ENCODE measurements around the gene MRPS18B. TPM values are rescaled to one million over a fixed set of nuclear protein-coding genes. Genes with fewer than 3 reads are reported as not detected.
A peak's percentile ranks its signal among the peaks of the same experiment; 100 is the strongest.

The MRPS18B gene
- total RNA-seq, 6 experiments from 2014 or later = 50.7 to 63.4 (median 56.1) TPM

DNA sequence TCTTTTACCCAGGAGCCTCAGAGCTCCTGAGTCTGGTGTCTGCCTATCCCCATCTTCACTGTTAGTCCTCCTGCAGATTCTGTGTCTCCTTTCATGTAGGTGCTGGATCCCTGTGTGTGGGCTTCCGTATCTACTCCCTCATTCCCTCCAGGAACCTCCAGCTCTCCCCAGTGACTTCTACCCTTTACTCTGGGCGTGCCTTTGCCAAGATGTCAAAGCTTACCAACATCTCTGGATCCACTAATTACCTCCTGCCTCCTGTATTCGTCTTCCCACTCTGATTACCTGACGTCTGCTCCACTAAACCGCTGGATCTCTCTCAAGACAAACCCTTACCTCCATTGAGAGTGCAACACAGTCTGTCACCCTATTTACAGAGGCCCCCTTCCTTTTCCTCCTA, 27.1 kb downstream of the MRPS18B start:
- Mint-ChIP-seq H3K27ac (no peak overlapping the region), H3K27me3 (ENCODE audit: insufficient read depth) (no peaks in the 10 kb centered on the region; the same call in 1 of the 2 replicates), H3K9me3 (no peaks in the 10 kb centered on the region), H3K36me3 (ENCODE audit: low read depth) (peaks cover 7% of the 10 kb centered on the region), H3K4me1 (ENCODE audit: low read depth) (peaks cover 20% of the 10 kb centered on the region), H3K4me3 (no peak overlapping the region)
- DNase-seq = no peak
- TF ChIP-seq CTCF (IDR thresholded peaks at IDR 0.05) = no peak

DNA sequence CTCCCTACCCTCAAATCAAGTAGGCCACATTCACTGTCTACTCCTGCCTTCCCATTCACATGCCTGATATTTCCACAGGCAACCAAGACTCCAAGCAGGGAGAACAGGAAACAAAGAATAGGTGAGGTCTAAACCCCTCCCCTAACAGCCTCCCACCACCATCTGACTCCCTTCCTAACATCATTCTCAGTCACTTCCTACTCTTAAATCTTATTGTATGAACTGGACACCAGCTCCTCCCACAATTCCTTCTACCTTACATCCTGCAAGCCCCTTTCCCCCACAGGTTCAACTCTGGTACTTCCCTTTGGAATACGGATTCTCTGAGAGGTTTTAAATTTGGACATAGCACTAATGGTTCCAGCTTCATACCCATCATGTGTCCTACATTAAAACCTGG, 28.3 kb downstream of the MRPS18B start:
- H3K27ac Mint-ChIP-seq = no peak overlapping the region; the same call in 1 of the 2 replicates
- H3K4me3 Mint-ChIP-seq = peak overlapping the region; percentile 90
- H3K36me3 Mint-ChIP-seq (ENCODE audit: low read depth) = peaks cover 10% of the 10 kb centered on the region
- no peaks in the 10 kb centered on the region for H3K9me3 Mint-ChIP-seq
- TF ChIP-seq CTCF (IDR thresholded peaks at IDR 0.05) = no peak
- H3K27me3 Mint-ChIP-seq (ENCODE audit: insufficient read depth) = no peaks in the 10 kb centered on the region
- no peak for DNase-seq
- H3K4me1 Mint-ChIP-seq (ENCODE audit: low read depth) = peaks cover 20% of the 10 kb centered on the region

DNA sequence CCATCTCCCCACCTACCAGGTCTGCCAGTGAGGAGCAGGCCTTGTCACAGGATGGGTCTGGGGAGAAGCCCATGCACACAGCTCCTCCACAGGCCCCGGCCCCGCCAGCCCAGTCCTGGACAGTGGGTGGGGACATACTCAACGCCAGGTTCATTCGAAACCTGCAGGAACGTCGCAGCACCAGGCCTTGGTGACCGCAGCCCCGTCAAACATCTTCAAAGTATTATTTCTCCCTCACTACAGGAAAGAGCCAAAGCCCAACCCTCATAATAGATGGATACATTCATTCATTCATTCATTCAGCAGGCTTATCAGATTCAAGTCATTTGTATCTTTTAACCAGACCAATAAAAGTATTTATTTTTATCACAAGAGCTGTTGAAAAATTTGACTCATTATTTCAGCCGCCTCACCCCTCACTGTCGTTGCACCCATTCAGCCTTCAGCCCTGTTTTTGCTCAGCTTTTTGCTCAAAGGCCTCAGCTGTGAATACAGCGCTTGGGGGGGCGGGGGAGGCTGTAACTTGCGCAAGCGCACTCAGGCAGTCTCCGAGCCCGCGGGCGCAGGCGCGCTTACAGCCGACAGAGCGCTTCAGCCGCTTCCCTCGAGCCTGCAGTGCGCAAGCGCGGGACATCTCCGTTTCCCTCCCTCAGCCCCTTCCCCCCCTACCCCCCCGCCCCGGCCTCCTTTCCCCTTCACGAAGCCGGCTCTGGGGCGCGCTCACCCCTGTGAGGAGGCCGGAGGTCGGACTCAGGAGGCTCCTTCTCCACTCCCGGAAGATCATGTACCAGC, 29.0 kb downstream of the MRPS18B start, which contains the start of gene C6orf136:
Gene C6orf136, plus strand, starts transcription at position 684 of the 792 bp plus-strand sequence. Its CDS starts 99 bp downstream, at position 783.
- Mint-ChIP-seq H3K4me1 (ENCODE audit: low read depth) (peaks cover 20% of the 10 kb centered on the region), H3K4me3 (peak within 1 kb of the TSS; percentile 90)

DNA sequence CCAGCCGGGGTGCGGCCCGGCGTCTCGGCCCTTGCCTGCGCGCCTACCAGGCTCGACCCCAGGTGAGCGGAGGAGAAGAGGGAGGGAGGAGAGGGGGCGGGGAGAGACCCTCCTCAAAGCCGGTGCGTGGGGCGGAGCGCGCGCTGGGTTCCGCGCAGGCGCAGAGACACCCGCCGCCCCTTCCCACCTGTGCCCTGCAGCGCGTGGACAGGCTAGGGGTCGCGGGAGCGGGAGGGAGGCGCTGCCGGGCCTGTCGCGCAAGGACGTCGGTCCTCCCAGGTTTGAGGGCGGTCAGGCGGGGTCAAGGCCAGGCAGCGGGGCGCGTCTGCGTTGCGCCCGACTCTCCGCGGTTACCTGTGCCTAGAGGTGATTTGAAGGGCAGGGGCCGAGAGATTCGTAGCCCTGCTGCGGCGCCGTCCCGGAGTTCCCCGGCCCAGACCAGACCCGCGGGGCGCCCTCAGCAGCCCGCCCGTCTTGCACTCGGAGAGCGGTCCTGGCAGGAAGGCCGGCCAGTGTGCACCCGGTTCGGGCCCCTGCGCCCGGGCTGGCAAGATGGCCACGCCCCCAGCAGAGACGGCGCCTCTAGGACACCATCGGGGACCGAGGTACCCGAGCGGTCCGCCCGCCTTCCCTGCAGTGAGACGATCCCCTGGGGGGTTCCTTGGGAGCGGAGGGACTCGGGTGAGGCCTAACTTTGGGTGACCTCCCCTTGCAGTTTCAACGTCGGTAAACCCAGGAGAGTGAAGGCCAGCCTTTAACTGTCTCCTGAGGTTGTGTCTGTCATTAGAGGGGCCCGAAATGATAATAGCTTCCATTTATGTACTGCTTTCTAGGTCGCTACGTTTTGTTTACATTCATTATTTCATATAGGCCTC, 29.8 kb downstream of the MRPS18B start:
- Mint-ChIP-seq H3K9me3 (no peaks in the 10 kb centered on the region), H3K27ac (peak overlapping the region; percentile 70), H3K36me3 (ENCODE audit: low read depth) (peaks cover 20% of the 10 kb centered on the region), H3K4me3 (peak overlapping the region; percentile 90), H3K27me3 (ENCODE audit: insufficient read depth) (no peaks in the 10 kb centered on the region), H3K4me1 (ENCODE audit: low read depth) (peaks cover 20% of the 10 kb centered on the region)
- peak; percentile 49 for DNase-seq
- TF ChIP-seq CTCF (IDR thresholded peaks at IDR 0.05) = no peak

More for the DNA sequence above, 29.0 kb downstream of the MRPS18B start, which contains the start of gene C6orf136:
- peak; percentile 87 for DNase-seq
- TF ChIP-seq CTCF (IDR thresholded peaks at IDR 0.05) = no peak
- Mint-ChIP-seq H3K9me3 (no peaks in the 10 kb centered on the region), H3K27me3 (ENCODE audit: insufficient read depth) (no peaks in the 10 kb centered on the region), H3K27ac (peak within 1 kb of the TSS; percentile 70), H3K36me3 (ENCODE audit: low read depth) (peaks cover 13% of the 10 kb centered on the region)

- H3K4me3 Mint-ChIP-seq = no peak overlapping the region
- H3K27me3 Mint-ChIP-seq (ENCODE audit: insufficient read depth) = peaks cover 2% of the 10 kb centered on the region; the same call in 1 of the 2 replicates
- no peaks in the 10 kb centered on the region for H3K9me3 Mint-ChIP-seq
- H3K4me1 Mint-ChIP-seq (ENCODE audit: low read depth) = peaks cover 23% of the 10 kb centered on the region
- no peak for TF ChIP-seq CTCF (IDR thresholded peaks at IDR 0.05)
- H3K27ac Mint-ChIP-seq = no peak overlapping the region
- no peak for DNase-seq
- peaks cover 32% of the 10 kb centered on the region for H3K36me3 Mint-ChIP-seq (ENCODE audit: low read depth)
Measured at GRCh38 chr6:30651143-30651542, 33.5 kb downstream of the MRPS18B start.
